Gastrocnemius medialis (tissue), 4 donors: ENCODE measurements around the gene TCP1. TPM values are rescaled to one million over a fixed set of nuclear protein-coding genes. Genes with fewer than 3 reads are reported as not detected.
"Not testable (repeated sequence)": the region's sequence is repeated elsewhere in the genome, so short reads cannot be mapped to it uniquely, and the experiment has no call there.

ENCODE experiments used
- ATAC-seq, 2 donors: fragments of 150-250 bp; one replicate each; pipeline ENCODE4 v1.9.1; 2016
- DNase-seq, 2 donors: peaks; one replicate each; pipeline ENCODE4 v3.0.0-alpha.2; 2019
- H3K27ac ChIP-seq, 4 donors: fragments of 200-600 bp; sonication (generic); 1 replicate in 1 of 4; 2 replicates in 3 of 4; pipeline ENCODE4 v1.5.1; 2016 to 2018; ENCODE audit warnings: mild to moderate bottlenecking in 2 of 4, moderate library complexity in 1 of 4
- H3K27me3 ChIP-seq, 3 donors: fragments of 200-600 bp; sonication (generic) in 2 of 3; 1 replicate in 1 of 3; 2 replicates in 2 of 3; pipeline versions ENCODE4 v1.5.1 to v1.6.0; 2016 to 2019; ENCODE audit warnings: mild to moderate bottlenecking in 1 of 3, moderate library complexity in 1 of 3
- H3K36me3 ChIP-seq, 2 donors: fragments of 200-600 bp; sonication (generic) in 1 of 2; one replicate each; pipeline ENCODE4 v1.5.1; 2017 to 2018
- H3K4me1 ChIP-seq, 2 donors: fragments of 200-600 bp; sonication (generic) in 1 of 2; one replicate each; pipeline ENCODE4 v1.5.1; 2016 to 2017; ENCODE audit warnings: mild to moderate bottlenecking in 2 of 2
- H3K4me3 ChIP-seq, 4 donors: fragments of 200-600 bp; sonication (generic) in 3 of 4; 1 replicate in 1 of 4; 2 replicates in 3 of 4; pipeline ENCODE4 v1.5.1; 2016 to 2019; ENCODE audit warnings: mild to moderate bottlenecking in 2 of 4
- H3K9me3 ChIP-seq, 3 donors: fragments of 200-600 bp; sonication (generic) in 2 of 3; 1 replicate in 1 of 3; 2 replicates in 2 of 3; pipeline ENCODE4 v1.5.1; 2016 to 2019
- POLR2A ChIP-seq, 2 donors: fragments of 450-650 bp; IDR thresholded peaks; one replicate each; pipeline ENCODE4 v1.6.1; 2017; ENCODE audit warnings: antibody characterized with exemption in 2 of 2, mild to moderate bottlenecking in 2 of 2, moderate library complexity in 2 of 2
- in situ Hi-C, 4 donors: fragments of 200-750 bp; cut with MboI; loops; one replicate each; pipeline versions ENCODE4 v1.15.0 to v1.8.0; 2017; ENCODE audit warnings: low sequenced_read_pairs in 4 of 4
- intact Hi-C: fragments of 100-400 bp; cut with DNase I; formaldehyde crosslinking; loops from one replicate; pipeline ENCODE4 v1.15.1; 2023; ENCODE audit warnings: low total_unique reads
- total RNA-seq, 4 donors: library from RNA; depleted of rRNA; stranded (reverse); fragments of >200 nt; gene quantifications; one replicate each; pipeline versions ENCODE4 v1.1.0 to v1.2.3, GENCODE V29; 2016
- TF ChIP-seq, protein P1 (sequence below), 5 experiments: fragments of 450-650 bp in 3 of 5; fragments of 200-600 bp in 2 of 5; sonication (generic) in 2 of 5; IDR thresholded peaks in 4 of 5; conservative IDR thresholded peaks in 1 of 5; 1 replicate in 4 of 5; 2 replicates in 1 of 5; pipeline ENCODE4 v1.5.1; 2016 to 2019; ENCODE audit warnings: antibody characterized with exemption in 5 of 5, mild to moderate bottlenecking in 3 of 5, moderate library complexity in 3 of 5

Gene TCP1
- total RNA-seq, 4 donors from 2014 or later: 135 to 256 (median 166) TPM

DNA sequence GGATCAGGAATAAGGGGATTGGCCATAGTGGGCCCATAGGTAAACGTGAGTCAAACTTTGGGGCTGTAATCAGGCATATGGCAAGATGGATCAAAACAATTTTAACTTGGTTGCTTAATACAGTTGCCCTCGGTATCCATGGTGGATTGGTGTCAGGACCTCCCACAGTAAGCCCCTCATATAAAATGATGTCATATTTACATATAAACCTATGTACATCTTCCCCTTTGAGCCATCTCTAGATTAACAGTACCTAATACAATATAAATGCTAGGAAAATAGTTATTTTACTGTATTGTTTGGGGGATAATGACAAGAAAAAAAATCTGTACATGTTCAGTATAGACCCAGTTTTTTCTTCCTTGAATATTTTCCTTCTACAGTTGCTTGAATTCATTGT is 35.0 kb downstream of the TCP1 start:
- peaks cover 0 to 5% of the 10 kb centered on the region in 2 donors for H3K4me1 ChIP-seq
- H3K27ac ChIP-seq: peak overlapping the region in 1 of 4 donors; percentile 44
- no peaks in the 10 kb centered on the region for H3K27me3 ChIP-seq
- ATAC-seq: no peak
- TF ChIP-seq, protein P1, sequence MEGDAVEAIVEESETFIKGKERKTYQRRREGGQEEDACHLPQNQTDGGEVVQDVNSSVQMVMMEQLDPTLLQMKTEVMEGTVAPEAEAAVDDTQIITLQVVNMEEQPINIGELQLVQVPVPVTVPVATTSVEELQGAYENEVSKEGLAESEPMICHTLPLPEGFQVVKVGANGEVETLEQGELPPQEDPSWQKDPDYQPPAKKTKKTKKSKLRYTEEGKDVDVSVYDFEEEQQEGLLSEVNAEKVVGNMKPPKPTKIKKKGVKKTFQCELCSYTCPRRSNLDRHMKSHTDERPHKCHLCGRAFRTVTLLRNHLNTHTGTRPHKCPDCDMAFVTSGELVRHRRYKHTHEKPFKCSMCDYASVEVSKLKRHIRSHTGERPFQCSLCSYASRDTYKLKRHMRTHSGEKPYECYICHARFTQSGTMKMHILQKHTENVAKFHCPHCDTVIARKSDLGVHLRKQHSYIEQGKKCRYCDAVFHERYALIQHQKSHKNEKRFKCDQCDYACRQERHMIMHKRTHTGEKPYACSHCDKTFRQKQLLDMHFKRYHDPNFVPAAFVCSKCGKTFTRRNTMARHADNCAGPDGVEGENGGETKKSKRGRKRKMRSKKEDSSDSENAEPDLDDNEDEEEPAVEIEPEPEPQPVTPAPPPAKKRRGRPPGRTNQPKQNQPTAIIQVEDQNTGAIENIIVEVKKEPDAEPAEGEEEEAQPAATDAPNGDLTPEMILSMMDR (IDR thresholded peaks at IDR 0.05 in 4 of 5, conservative IDR thresholded peaks at IDR 0.05 in 1 of 5): no peak
- TF ChIP-seq POLR2A (IDR thresholded peaks at IDR 0.05): no peak
- H3K4me3 ChIP-seq: no peak overlapping the region
- H3K36me3 ChIP-seq: peaks cover 0 to 87% of the 10 kb centered on the region in 2 donors
- in situ Hi-C loops (no loop called here), intact Hi-C loops (no loop called here)
- H3K9me3 ChIP-seq: no peaks in the 10 kb centered on the region
- DNase-seq: no peak

DNA sequence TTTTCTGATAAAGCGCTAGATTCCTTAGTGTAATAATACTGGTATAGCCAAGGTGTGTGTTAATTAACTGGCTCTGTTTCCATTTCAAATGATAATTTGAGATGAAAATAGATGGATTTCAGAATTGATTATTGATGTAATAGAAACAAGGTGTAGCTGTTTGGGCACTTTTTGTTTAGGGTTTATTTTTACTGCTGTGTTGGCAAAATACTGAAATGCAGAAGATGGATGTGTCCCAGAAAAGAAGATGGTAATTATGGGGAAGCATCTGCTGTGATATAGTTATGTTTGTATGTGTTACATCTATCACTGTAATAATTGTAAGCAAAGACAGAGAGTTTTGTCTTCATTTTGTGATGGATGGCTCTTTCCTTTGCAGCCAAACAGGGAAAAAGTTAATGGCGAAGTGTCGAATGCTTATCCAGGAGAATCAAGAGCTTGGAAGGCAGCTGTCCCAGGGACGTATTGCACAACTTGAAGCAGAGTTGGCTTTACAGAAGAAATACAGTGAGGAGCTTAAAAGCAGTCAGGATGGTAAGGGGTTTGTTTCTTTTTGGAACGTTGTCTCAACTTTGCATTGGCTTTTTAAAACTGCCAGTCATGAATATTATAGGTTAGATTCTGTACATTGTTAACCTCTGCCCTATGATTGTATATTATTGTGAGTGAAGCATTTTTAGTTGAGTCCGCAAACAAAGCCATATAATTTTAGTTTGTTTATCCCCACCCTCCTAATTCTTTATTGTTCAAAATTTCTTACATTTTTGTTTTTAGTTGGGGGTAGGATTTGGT is 36.1 kb downstream of the TCP1 start:
- peak overlapping the region in 1 of 4 donors; percentile 2 for H3K27ac ChIP-seq
- peak in 1 of 2 donors; percentile 69 for ATAC-seq
- intact Hi-C loops: no loop called here
- in situ Hi-C loops: no loop called here
- no peaks in the 10 kb centered on the region for H3K9me3 ChIP-seq
- peaks cover 0 to 5% of the 10 kb centered on the region in 2 donors for H3K4me1 ChIP-seq
- no peak for DNase-seq
- H3K27me3 ChIP-seq: no peaks in the 10 kb centered on the region
- no peak overlapping the region for H3K4me3 ChIP-seq
- TF ChIP-seq POLR2A (IDR thresholded peaks at IDR 0.05): no peak
- TF ChIP-seq, protein P1 (IDR thresholded peaks at IDR 0.05 in 4 of 5, conservative IDR thresholded peaks at IDR 0.05 in 1 of 5): no peak
- H3K36me3 ChIP-seq: peaks cover 0 to 92% of the 10 kb centered on the region in 2 donors

DNA sequence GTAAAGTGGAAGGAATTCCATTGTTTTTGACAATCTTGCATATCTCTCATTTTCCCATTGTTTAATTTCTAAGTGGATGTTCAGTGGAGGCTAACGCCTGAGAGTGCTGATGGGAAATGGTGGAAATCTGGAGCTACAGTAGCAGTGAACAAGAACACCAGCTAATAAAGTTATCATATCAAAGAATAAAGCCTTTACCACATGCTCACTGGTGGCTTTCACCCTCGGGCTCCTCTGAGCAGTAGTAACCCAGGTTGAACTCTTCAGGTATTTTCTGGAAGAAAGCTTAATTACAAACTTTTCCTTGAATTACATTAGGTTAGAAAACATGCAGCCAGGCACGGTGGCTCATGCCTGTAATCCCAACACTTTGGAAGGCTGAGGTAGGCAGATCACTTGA is 38.0 kb downstream of the TCP1 start:
- intact Hi-C loops: no loop called here
- in situ Hi-C loops: no loop called here
- Histone ChIP-seq H3K36me3 (peaks cover 5 to 92% of the 10 kb centered on the region in 2 donors), H3K4me3 (no peak overlapping the region), H3K27me3 (no peaks in the 10 kb centered on the region), H3K9me3 (no peaks in the 10 kb centered on the region), H3K4me1 (peaks cover 0 to 5% of the 10 kb centered on the region in 2 donors), H3K27ac (no peak overlapping the region)
- no peak for ATAC-seq
- no peak for TF ChIP-seq POLR2A (IDR thresholded peaks at IDR 0.05)
- TF ChIP-seq, protein P1 (IDR thresholded peaks at IDR 0.05 in 4 of 5, conservative IDR thresholded peaks at IDR 0.05 in 1 of 5): no peak
- DNase-seq: no peak

DNA sequence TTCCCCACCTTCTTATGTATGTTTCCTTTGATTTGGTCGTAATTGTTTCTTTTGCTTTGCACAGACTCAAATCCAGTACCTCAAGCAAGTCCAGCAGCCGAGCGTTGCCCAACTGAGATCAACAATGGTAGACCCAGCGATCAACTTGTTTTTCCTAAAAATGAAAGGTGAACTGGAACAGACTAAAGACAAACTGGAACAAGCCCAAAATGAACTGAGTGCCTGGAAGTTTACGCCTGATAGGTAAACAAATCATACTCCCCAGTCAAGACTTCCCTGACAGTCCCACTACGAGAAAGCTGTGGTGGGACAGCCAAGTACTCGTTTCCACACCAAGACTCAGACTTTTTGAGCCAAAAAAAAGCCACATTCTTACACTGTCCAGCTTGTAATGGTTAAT is 41.3 kb downstream of the TCP1 start:
- H3K27me3 ChIP-seq, H3K4me3 ChIP-seq, H3K9me3 ChIP-seq, H3K4me1 ChIP-seq, ATAC-seq, H3K27ac ChIP-seq, DNase-seq, intact Hi-C loops: not testable (repeated sequence)
- peaks cover 10 to 96% of the 10 kb centered on the region in 2 donors for H3K36me3 ChIP-seq
- in situ Hi-C loops: loop anchor here (5.0 to 10.0 kb wide), 2 partner anchors 34 to 63 kb away; no protein-coding TSS in a partner anchor

DNA sequence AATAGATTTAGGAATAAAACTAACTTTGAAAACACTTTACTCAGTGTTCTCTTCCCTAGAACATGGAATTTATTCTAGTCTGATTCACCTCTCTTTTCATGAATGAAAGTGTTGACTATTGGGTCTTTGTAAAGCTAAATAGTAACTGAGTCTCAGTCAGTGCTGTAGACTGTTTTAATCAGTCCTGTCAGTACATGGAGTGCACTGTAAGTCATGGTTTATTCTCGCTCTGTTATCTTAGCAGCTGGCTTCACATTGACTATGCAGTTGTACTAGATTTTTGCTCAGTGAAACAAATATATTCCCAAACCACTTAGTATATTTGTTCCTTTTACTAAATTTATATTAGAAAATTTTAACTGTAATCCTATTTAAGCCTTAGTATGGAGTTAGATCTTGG is 42.6 kb downstream of the TCP1 start:
- no peaks in the 10 kb centered on the region for H3K9me3 ChIP-seq
- DNase-seq (no peak), ATAC-seq (no peak)
- no peaks in the 10 kb centered on the region for H3K27me3 ChIP-seq
- in situ Hi-C loops: loop anchor here (5.0 to 10.0 kb wide), 2 partner anchors 36 to 62 kb away; no protein-coding TSS in a partner anchor
- H3K4me3 ChIP-seq: no peak overlapping the region
- intact Hi-C loops: no loop called here
- H3K27ac ChIP-seq: no peak overlapping the region
- peaks cover 10 to 97% of the 10 kb centered on the region in 2 donors for H3K36me3 ChIP-seq
- H3K4me1 ChIP-seq: no peaks in the 10 kb centered on the region
- TF ChIP-seq, protein P1 (IDR thresholded peaks at IDR 0.05 in 4 of 5, conservative IDR thresholded peaks at IDR 0.05 in 1 of 5): no peak
